Small intestine (tissue), 7 donors: ENCODE measurements around the gene AGPAT4. TPM values are rescaled to one million over a fixed set of nuclear protein-coding genes. Genes with fewer than 3 reads are reported as not detected.
A peak's percentile ranks its signal among the peaks of the same experiment; 100 is the strongest.

ENCODE experiments used
- DNase-seq, 2 donors: peaks; one replicate each; pipeline versions ENCODE4 v3.0.0 to v3.0.0-alpha.2; 2013
- FAIRE-seq: peaks from 2 replicates; lab custom pipeline; 2012; peaks lifted over from hg19 to GRCh38; lab: Jason Lieb, UNC
- H3K27ac ChIP-seq, 3 donors: one replicate each; pipeline ENCODE4 v1.5.1; 2013; ENCODE audit warnings: low read length in 2 of 3, mild to moderate bottlenecking in 2 of 3, control low read depth in 1 of 3, inconsistent platforms in 1 of 3, low read depth in 1 of 3, moderate library complexity in 1 of 3
- H3K27me3 ChIP-seq, 3 donors: one replicate each; pipeline ENCODE4 v1.6.1; 2013; ENCODE audit warnings: low read length in 3 of 3, inconsistent platforms in 1 of 3; ENCODE audit not compliant: control insufficient read depth in 3 of 3, insufficient read depth in 3 of 3
- H3K36me3 ChIP-seq, 3 donors: one replicate each; pipeline ENCODE4 v1.6.1; 2013; ENCODE audit warnings: low read length in 3 of 3, inconsistent platforms in 1 of 3, low read depth in 1 of 3, mild to moderate bottlenecking in 1 of 3, moderate library complexity in 1 of 3; ENCODE audit not compliant: control insufficient read depth in 3 of 3, insufficient read depth in 2 of 3
- H3K4me1 ChIP-seq, 3 donors: one replicate each; pipeline ENCODE4 v1.6.1; 2013; ENCODE audit warnings: low read length in 2 of 3, inconsistent platforms in 1 of 3, low read depth in 1 of 3, mild to moderate bottlenecking in 1 of 3, moderate library complexity in 1 of 3; ENCODE audit not compliant: control insufficient read depth in 3 of 3, insufficient read depth in 2 of 3
- H3K4me3 ChIP-seq, 3 donors: one replicate each; pipeline ENCODE4 v1.5.1; 2013; ENCODE audit warnings: low read length in 3 of 3, control low read depth in 1 of 3, inconsistent platforms in 1 of 3, low read depth in 1 of 3, mild to moderate bottlenecking in 1 of 3, moderate library complexity in 1 of 3
- H3K9me3 ChIP-seq, 2 donors: one replicate each; pipeline ENCODE4 v1.6.1; 2013; ENCODE audit warnings: low read depth in 1 of 2, low read length in 1 of 2; ENCODE audit not compliant: control insufficient read depth in 2 of 2, insufficient read depth in 1 of 2
- WGBS, 3 donors: extraction: QIAGEN DNeasy Blood & Tissue Kit; methylation state at CpG; one replicate each; pipeline ENCODE4 v1.1.7; 2013; 5-methylcytosine and 5-hydroxymethylcytosine counted together
- polyA plus RNA-seq, 4 donors: library from polyadenylated mRNA; stranded (reverse) in 3 of 4; unstranded in 1 of 4; fragments of 200-250 nt in 3 of 4; fragments of 120-200 nt in 1 of 4; gene quantifications; one replicate each; pipeline versions ENCODE4 v1.2.1 to v1.2.3, GENCODE V29; 2013
- donor health status: healthy with polysubstance abuse.
- donor health status: control.
- donor health status: control.
- donor health status: Bipolar disorder and iron deficiency.
- donor health status: healthy.

The AGPAT4 gene
- polyA plus RNA-seq, 4 donors = 1.6 to 2.3 TPM; not detected in 2

GRCh38 chr6:161276605-161277155 lies 2.8 kb upstream of the AGPAT4 start:
- Histone ChIP-seq H3K36me3 (no peaks in the 10 kb centered on the region), H3K9me3 (no peaks in the 10 kb centered on the region), H3K27ac (no peak overlapping the region), H3K4me1 (peaks cover 0 to 4% (median 4%) of the 10 kb centered on the region in 3 donors), H3K27me3 (peaks cover 0 to 2% (median 0%) of the 10 kb centered on the region in 3 donors), H3K4me3 (no peak overlapping the region)
- WGBS, 3 donors = 87 to 90% (median 87%) methylated on average over 4 of the region's 4 CpGs
- DNase-seq = no peak
- FAIRE-seq = no peak

DNA sequence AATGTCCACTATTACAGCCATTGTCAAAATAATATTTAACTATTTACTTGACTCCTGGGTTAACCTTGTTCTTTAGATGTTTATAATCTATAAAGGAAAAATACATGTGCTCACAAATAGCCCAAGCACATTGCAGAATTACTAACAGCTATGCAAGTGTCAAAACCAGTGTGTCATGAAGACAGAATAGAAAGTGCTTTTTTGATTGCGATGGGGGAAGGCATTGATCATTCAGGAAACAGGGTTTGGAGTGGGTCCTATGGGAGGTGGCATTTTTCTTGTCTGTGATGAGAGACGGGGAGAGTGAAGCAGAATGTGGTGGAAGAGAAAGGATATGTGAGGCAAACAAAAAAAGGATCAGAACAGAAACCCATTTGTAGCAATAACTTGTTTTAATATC lies 1.0 kb upstream of the AGPAT4 start:
- Histone ChIP-seq H3K4me3 (no peak overlapping the region), H3K36me3 (no peaks in the 10 kb centered on the region), H3K9me3 (no peaks in the 10 kb centered on the region), H3K4me1 (peaks cover 0 to 4% (median 4%) of the 10 kb centered on the region in 3 donors), H3K27ac (no peak overlapping the region), H3K27me3 (peaks cover 0 to 3% (median 0%) of the 10 kb centered on the region in 3 donors)
- FAIRE-seq (no peak), DNase-seq (no peak)
- WGBS, 3 donors = 68 to 84% (median 73%) methylated on average over 2 of the region's 2 CpGs

GRCh38 chr6:161274488-161274858 lies 612 bp upstream of the AGPAT4 start:
- Histone ChIP-seq H3K27ac (peak overlapping the region in 2 of 3 donors; percentile 53 to 75), H3K27me3 (peaks cover 0 to 3% (median 0%) of the 10 kb centered on the region in 3 donors), H3K4me1 (peaks cover 0 to 4% (median 4%) of the 10 kb centered on the region in 3 donors), H3K4me3 (peak overlapping the region in 1 of 3 donors; percentile 47), H3K9me3 (no peaks in the 10 kb centered on the region), H3K36me3 (no peaks in the 10 kb centered on the region)
- whole genome bisulfite sequencing, 3 donors = 12 to 17% (median 17%) methylated on average over 8 of the region's 8 CpGs
- DNase-seq = no peak
- no peak for FAIRE-seq

GRCh38 chr6:161273274-161273751 lies 548 bp downstream of the AGPAT4 start:
- Histone ChIP-seq H3K36me3 (no peaks in the 10 kb centered on the region), H3K9me3 (no peaks in the 10 kb centered on the region), H3K27me3 (peaks cover 0 to 3% (median 0%) of the 10 kb centered on the region in 3 donors), H3K4me1 (peaks cover 0 to 4% (median 4%) of the 10 kb centered on the region in 3 donors), H3K27ac (no peak overlapping the region), H3K4me3 (peak overlapping the region; percentile 16 to 52 (median 47))
- FAIRE-seq (no peak), DNase-seq (peak in 1 of 2 donors; percentile 56)
- 1 to 3% (median 3%) methylated on average over 10 to 11 of the region's 11 CpGs for WGBS, 3 donors

DNA sequence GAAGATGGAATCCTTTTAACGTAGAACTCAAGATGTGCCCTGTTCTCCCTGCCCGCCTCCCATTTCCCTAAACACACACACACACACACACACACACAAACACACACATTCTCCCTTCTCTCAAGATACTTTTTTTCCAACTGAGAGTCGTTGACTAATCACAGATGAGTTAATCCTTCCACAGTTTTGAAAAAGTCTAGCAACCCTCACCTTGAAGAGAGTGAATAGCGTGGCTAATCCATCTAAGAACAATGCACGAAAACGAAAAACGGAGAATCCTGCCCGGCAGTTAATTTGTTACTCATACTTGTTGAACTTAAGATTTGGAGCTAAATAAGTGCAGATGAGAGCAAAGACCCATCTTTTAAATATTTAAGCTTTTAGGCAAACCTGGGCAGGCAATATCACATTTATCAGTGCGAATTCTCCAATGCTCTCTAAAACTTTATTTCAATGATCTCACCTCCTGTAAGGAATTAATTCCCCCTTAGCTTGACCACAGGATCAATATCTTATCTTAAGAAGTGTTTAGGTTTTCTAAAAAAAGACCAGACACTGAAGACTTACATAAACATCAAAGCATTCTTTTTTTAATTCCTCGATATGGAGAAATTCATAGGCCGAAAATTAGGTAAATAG lies 1.1 kb downstream of the AGPAT4 start:
- Histone ChIP-seq H3K4me3 (peak overlapping the region in 1 of 3 donors; percentile 47), H3K4me1 (peaks cover 0 to 4% (median 4%) of the 10 kb centered on the region in 3 donors), H3K36me3 (no peaks in the 10 kb centered on the region), H3K27me3 (peaks cover 0 to 3% (median 0%) of the 10 kb centered on the region in 3 donors), H3K9me3 (no peaks in the 10 kb centered on the region), H3K27ac (no peak overlapping the region)
- FAIRE-seq = no peak
- 37 to 50% (median 43%) methylated on average over 11 of the region's 11 CpGs for WGBS, 3 donors
- DNase-seq = no peak

DNA sequence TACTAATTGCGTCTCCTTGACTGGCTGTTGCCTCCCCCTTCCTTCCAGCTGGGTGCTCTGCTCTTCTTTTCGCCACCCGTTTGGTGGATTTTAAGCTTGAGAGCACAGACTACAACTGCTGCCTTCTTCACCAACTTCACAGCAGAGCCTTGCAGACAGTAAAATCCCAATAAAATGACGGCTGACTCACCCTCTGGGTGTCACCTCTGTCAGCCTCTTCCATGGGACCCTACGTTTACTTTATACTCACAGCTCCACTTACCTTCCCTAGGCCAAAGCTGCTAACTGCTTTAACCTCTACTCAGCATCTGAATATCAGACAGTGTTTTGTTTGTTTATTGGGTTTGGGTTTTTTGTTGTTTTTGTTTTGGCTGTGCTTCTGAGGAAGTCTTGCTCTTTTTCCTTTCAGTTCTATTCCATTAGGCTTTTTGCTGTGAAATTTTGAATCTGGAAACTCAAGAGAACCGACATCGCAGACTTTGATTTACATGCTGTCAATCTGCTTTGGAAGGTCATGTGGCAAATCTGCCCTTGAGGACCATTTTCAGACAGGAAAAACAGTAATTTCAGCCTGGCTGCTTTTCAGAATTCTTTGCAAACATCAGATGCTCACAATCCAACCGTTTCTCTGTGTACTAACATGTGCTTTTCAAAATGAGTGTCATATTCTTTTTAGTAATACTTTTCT lies 2.4 kb downstream of the AGPAT4 start:
- no peak overlapping the region for H3K4me3 ChIP-seq
- peaks cover 0 to 4% (median 4%) of the 10 kb centered on the region in 3 donors for H3K4me1 ChIP-seq
- WGBS, 3 donors = 60 to 70% (median 62%) methylated on average over 8 of the region's 8 CpGs
- DNase-seq (no peak), FAIRE-seq (no peak)
- H3K27me3 ChIP-seq = peaks cover 0 to 3% (median 0%) of the 10 kb centered on the region in 3 donors
- no peaks in the 10 kb centered on the region for H3K36me3 ChIP-seq
- H3K9me3 ChIP-seq = no peaks in the 10 kb centered on the region
- no peak overlapping the region for H3K27ac ChIP-seq

DNA sequence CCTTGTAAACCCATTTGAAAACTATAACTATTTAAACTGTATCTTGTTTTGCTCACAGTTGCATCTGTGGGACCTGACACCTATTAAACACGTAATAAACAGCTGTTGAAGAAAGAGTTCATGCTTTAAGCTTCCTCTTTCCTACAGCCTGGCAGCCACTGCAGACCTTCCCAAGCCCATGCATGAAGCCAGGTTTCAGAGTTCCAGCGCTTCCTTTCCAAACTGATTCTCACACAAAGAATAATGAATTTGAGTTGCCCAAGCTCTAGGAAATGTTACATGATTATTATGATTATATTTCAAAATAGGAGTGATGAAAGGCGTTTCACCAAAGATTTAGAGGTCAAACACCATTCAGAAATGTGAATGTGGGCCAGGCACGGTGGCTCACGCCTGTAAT lies 3.7 kb downstream of the AGPAT4 start:
- no peak for FAIRE-seq
- H3K36me3 ChIP-seq = no peaks in the 10 kb centered on the region
- no peak overlapping the region for H3K4me3 ChIP-seq
- DNase-seq = no peak
- H3K27me3 ChIP-seq = peaks cover 0 to 3% (median 0%) of the 10 kb centered on the region in 3 donors
- no peaks in the 10 kb centered on the region for H3K9me3 ChIP-seq
- peaks cover 0 to 4% (median 4%) of the 10 kb centered on the region in 3 donors for H3K4me1 ChIP-seq
- H3K27ac ChIP-seq = no peak overlapping the region
- 83 to 87% (median 85%) methylated on average over 5 of the region's 5 CpGs for WGBS, 3 donors

DNA sequence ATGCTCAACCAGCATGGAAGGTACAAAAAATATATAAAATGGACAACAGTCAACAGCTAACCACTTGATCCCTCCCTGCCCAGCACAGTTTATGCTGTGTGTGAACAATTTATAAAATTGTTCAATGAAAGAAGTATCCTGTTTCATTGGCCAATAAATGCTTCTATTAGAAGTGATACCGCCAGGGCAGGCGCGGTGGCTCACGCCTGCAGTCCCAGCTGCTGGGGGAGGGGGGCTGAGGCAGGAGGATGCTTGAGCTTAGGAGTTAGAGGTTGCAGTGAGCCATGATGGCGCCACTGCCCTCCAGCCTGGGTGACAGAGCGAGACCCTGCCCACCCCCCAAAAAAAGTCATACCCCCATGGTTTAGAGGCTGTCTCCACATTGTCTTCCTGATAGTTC lies 4.6 kb downstream of the AGPAT4 start:
- Histone ChIP-seq H3K4me1 (peaks cover 0 to 4% (median under 1%) of the 10 kb centered on the region in 3 donors), H3K4me3 (no peak overlapping the region), H3K36me3 (no peaks in the 10 kb centered on the region), H3K27ac (no peak overlapping the region), H3K27me3 (peaks cover 0 to 3% (median 0%) of the 10 kb centered on the region in 3 donors), H3K9me3 (no peaks in the 10 kb centered on the region)
- DNase-seq = no peak
- 89 to 97% (median 96%) methylated on average over 6 of the region's 6 CpGs for WGBS, 3 donors
- no peak for FAIRE-seq
